GM21367 (cell line): ENCODE data around the gene PTGER1.

Experiments used
- ATAC-seq: cut with Tn5 transposase; IDR thresholded peaks from one replicate; pipeline ENCODE4 v1.9.1; 2021; ENCODE audit not compliant: unreplicated experiment

Gene PTGER1

GRCh38 chr19:14503285-14503684 lies 28.1 kb upstream of the PTGER1 start:
- ATAC-seq, result no peak

GRCh38 chr19:14502334-14503092 lies 27.4 kb upstream of the PTGER1 start:
- ATAC-seq, result no peak

GRCh38 chr19:14497228-14497921 lies 22.2 kb upstream of the PTGER1 start:
- no peak for ATAC-seq

GRCh38 chr19:14496834-14497227 lies 21.7 kb upstream of the PTGER1 start:
- ATAC-seq, result no peak

- ATAC-seq, result no peak
Observed at GRCh38 chr19:14496029-14496833, 21.1 kb upstream of the PTGER1 start, which contains the start of gene GIPC1. TSS of gene GIPC1 (minus strand) at chr19:14496127. CDS start at chr19:14482976, 13,151 bp downstream.

- ATAC-seq, result no peak
Observed at GRCh38 chr19:14495672-14496028, 20.5 kb upstream of the PTGER1 start.

GRCh38 chr19:14494910-14495671 lies 19.9 kb upstream of the PTGER1 start:
- ATAC-seq, result no peak

GRCh38 chr19:14494411-14494810 lies 19.3 kb upstream of the PTGER1 start:
- no peak for ATAC-seq

- no peak for ATAC-seq
Observed at GRCh38 chr19:14492756-14493337, 17.7 kb upstream of the PTGER1 start.

GRCh38 chr19:14487370-14488125 lies 12.4 kb upstream of the PTGER1 start:
- no peak for ATAC-seq

- no peak for ATAC-seq
Observed at GRCh38 chr19:14482172-14482941, 7.2 kb upstream of the PTGER1 start.

- ATAC-seq, result no peak
Observed at GRCh38 chr19:14480700-14481079, 5.5 kb upstream of the PTGER1 start.

GRCh38 chr19:14479975-14480699 lies 5.0 kb upstream of the PTGER1 start:
- no peak for ATAC-seq

GRCh38 chr19:14479309-14479974 lies 4.3 kb upstream of the PTGER1 start:
- ATAC-seq, result no peak

- no peak for ATAC-seq
Observed at GRCh38 chr19:14478113-14478545, 3.0 kb upstream of the PTGER1 start.

GRCh38 chr19:14477418-14478112 lies 2.4 kb upstream of the PTGER1 start:
- ATAC-seq, result no peak

- no peak for ATAC-seq
Observed at GRCh38 chr19:14476673-14477401, 1.7 kb upstream of the PTGER1 start.
